GM19397 (cell line): ENCODE measurements around the gene DOC2B.
"Not testable (repeated sequence)": the region's sequence is repeated elsewhere in the genome, so short reads cannot be mapped to it uniquely, and the experiment has no call there.

Experiments
- ATAC-seq: cut with Tn5 transposase; IDR thresholded peaks from one replicate; pipeline ENCODE4 v1.9.1; 2021; ENCODE audit warnings: mild to moderate bottlenecking, moderate library complexity; ENCODE audit not compliant: unreplicated experiment

DOC2B gene

GRCh38 chr17:213286-214105 is 32.0 kb upstream of the DOC2B start:
- ATAC-seq, result no peak

- no peak for ATAC-seq
Observed at GRCh38 chr17:210402-210801, 29.0 kb upstream of the DOC2B start.

GRCh38 chr17:208429-208828 is 27.0 kb upstream of the DOC2B start:
- ATAC-seq, result no peak

- ATAC-seq, result no peak
Observed at GRCh38 chr17:207775-208174, 26.3 kb upstream of the DOC2B start.

- ATAC-seq, result no peak
Observed at GRCh38 chr17:206941-207560, 25.6 kb upstream of the DOC2B start.

- ATAC-seq, result not testable (repeated sequence)
Observed at GRCh38 chr17:206484-206883, 25.0 kb upstream of the DOC2B start.

GRCh38 chr17:205817-206216 is 24.4 kb upstream of the DOC2B start:
- no peak for ATAC-seq

GRCh38 chr17:205148-205669 is 23.8 kb upstream of the DOC2B start:
- ATAC-seq, result no peak

- ATAC-seq, result no peak
Observed at GRCh38 chr17:204427-205147, 23.1 kb upstream of the DOC2B start.

GRCh38 chr17:202501-202951 is 21.1 kb upstream of the DOC2B start:
- no peak for ATAC-seq

GRCh38 chr17:201736-202135 is 20.3 kb upstream of the DOC2B start:
- not testable (repeated sequence) for ATAC-seq

- ATAC-seq, result not testable (repeated sequence)
Observed at GRCh38 chr17:201257-201656, 19.8 kb upstream of the DOC2B start.

- no peak for ATAC-seq
Observed at GRCh38 chr17:200586-200985, 19.1 kb upstream of the DOC2B start.

GRCh38 chr17:199806-200545 is 18.5 kb upstream of the DOC2B start:
- no peak for ATAC-seq

GRCh38 chr17:199191-199604 is 17.7 kb upstream of the DOC2B start:
- ATAC-seq, result no peak

- not testable (repeated sequence) for ATAC-seq
Observed at GRCh38 chr17:198225-198624, 16.8 kb upstream of the DOC2B start.

- no peak for ATAC-seq
Observed at GRCh38 chr17:197352-197751, 15.9 kb upstream of the DOC2B start.

- ATAC-seq, result no peak
Observed at GRCh38 chr17:194828-195602, 13.6 kb upstream of the DOC2B start.

GRCh38 chr17:193841-194806 is 12.7 kb upstream of the DOC2B start:
- no peak for ATAC-seq
